ENCODE data around the gene BTF3.
A peak's percentile ranks its signal among the peaks of the same experiment; 100 is the strongest.
"Not testable (repeated sequence)": the region's sequence is repeated elsewhere in the genome, so short reads cannot be mapped to it uniquely, and the experiment has no call there.

BTF3 gene

GRCh38 chr5:73486119-73486899 lies 11.9 kb upstream of the BTF3 start:
- DNase-seq: no peak

- not testable (repeated sequence) for DNase-seq
Observed at GRCh38 chr5:73487257-73487656, 11.0 kb upstream of the BTF3 start.

DNA sequence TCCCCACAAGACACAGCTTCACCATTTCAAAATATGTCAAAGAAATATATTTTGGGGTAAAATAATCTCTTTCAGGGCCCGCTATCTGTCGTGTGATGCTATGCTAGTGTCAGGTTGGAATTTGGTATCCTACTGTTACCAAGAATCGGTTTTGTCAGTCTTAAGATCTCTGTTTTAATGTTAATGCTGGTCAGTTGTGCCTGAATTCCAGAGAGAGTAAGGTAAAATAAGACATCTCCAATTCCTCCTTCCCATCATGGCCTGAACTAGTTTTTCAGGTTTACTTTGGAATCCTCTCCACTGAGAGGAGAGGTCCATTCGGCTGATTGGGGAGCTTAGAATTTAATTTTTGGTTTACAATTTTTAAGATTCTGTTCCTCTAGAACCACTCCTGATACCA lies 10.4 kb upstream of the BTF3 start:
- no peak for DNase-seq

GRCh38 chr5:73488806-73489205 lies 9.4 kb upstream of the BTF3 start:
- DNase-seq: no peak

DNA sequence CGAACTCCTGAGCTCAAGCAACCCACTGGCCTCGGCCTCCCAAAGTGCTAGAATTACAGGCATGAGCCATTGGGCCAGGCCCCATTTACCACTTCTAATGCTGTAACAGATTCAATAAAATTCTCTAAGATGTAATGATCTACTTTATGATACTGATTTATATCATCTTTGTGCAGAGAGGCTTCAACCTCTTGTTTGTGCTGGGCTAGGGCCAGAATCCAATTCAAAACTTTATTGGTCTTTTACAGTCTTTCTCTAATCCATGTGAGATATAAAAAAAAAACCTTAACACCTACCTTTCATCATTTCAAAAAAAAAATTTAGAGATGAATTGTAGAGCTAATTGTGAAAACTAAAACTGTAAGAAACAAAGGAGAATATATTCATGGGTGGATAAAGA lies 8.2 kb upstream of the BTF3 start:
- DNase-seq: no peak

GRCh38 chr5:73491155-73491554 lies 7.1 kb upstream of the BTF3 start:
- no peak for DNase-seq

DNA sequence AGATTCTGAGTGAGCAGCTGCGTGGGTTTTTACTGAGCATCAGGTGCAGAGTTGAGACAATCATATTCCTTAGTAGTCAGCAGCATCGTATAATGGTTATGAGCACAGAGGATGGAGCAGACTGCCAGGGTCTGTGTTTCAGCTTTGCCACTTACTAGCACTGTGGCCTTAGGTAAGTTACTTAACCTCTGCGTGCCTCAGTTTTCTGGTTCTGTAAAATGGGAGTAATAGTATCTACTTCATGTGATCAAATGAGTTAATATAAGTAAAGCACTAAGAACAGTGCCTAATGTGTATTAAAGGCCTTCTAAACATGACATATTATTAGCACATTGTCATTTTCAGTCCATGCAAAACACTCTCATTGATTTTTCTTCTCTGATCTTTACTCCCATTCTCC lies 4.8 kb upstream of the BTF3 start:
- DNase-seq: no peak

DNA sequence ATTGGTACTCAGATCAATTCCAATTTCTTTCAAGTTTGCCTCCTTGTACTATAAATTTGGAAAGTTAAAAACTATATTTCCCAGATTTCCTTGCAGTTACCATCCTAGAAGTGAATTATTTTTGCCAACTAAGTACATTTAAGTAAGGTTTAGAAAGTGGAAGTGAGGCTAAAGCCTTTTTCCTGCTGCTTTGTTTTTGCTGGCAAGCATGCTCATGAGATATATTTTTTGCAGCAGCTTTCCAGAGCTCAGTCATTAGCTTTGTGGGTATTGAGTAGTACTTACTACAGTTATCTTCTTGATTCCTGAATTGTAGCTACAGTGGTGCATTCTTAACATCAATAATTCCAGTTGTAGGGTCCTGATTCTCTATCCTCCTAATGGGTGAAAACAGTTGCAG lies 3.5 kb upstream of the BTF3 start:
- peak; percentile 22 for DNase-seq

GRCh38 chr5:73495772-73496335 lies 2.4 kb upstream of the BTF3 start:
- DNase-seq: no peak

GRCh38 chr5:73496984-73497457 lies 1.2 kb upstream of the BTF3 start:
- peak; percentile 42 for DNase-seq

- DNase-seq: no peak
Observed at GRCh38 chr5:73497497-73498056, 665 bp upstream of the BTF3 start.

DNA sequence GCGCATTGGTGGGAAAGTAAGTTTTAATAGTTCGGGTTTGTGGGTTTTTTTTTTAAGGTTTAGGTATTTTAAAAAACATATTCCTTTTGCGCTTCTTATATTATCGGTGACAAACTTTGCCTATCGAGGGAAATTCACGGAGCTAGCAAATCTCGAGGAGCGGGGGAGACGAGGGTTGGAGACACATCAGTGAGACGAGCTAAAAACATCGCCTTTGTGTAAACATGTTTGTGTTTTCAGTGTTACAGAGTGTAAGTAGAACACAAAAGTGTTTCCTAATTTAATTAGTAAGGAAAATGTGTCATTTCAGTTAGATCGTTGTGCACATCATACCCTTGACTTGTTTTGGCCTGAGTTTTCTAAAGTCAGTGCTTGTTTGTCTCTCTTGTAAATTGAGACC lies 945 bp downstream of the BTF3 start:
- DNase-seq: no peak

DNA sequence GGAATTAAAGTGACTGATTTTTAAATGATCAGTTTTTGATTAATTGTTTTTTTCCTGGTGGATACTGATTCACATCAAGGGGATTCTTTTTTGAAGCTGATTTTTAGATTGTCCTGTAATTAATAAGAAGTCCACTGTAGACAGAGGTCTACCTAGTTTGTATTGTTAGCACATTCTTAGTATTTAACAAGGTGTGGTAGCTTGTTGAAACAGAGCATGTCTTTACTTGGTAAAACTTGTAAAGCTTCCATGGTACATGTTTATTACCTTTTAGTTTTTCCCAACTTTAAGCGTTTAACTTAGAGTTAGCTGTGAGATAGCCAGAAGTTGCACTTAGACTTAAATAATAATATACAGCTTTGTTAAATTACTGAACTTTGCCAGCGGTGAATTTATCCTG lies 1.5 kb downstream of the BTF3 start:
- DNase-seq: no peak

- no peak for DNase-seq
Observed at GRCh38 chr5:73501406-73501805, 3.2 kb downstream of the BTF3 start.

- DNase-seq: no peak
Observed at GRCh38 chr5:73506459-73506955, 8.3 kb downstream of the BTF3 start.

DNA sequence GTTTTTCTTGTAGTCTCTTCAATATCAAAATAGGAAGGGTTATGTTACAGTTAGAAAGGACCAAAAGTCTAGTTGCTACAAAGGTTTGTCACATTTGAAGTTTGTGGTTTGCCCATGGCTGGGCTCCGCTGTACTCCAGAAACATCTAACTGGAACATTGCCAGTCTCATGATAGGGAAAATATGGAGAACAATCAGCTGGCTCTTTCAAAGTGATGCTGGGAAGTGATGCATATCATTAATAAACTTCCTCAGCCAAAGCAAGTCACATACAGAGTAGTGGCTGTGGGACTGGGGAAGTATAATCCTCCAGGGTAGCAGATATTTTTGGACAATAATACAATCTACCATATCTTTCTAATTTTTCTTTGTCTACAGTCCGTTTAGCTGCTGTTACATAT lies 8.8 kb downstream of the BTF3 start:
- DNase-seq: no peak

DNA sequence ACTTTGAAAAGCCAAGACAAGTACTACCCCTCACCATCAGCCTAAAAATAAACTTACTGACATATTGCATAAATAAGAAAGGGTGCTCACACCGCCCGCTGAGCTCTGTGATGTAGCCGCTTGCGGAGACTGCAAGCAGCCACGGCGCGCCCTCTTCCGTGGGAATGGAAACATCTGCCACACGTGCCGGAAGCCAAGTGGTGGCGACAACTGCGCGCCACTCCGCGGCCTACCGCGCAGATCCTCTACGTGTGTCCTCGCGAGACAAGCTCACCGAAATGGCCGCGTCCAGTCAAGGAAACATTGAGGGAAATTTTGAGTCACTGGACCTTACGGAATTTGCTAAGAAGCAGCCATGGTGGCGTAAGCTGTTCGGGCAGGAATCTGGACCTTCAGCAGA lies 10.3 kb downstream of the BTF3 start:
- DNase-seq: not testable (repeated sequence)

DNA sequence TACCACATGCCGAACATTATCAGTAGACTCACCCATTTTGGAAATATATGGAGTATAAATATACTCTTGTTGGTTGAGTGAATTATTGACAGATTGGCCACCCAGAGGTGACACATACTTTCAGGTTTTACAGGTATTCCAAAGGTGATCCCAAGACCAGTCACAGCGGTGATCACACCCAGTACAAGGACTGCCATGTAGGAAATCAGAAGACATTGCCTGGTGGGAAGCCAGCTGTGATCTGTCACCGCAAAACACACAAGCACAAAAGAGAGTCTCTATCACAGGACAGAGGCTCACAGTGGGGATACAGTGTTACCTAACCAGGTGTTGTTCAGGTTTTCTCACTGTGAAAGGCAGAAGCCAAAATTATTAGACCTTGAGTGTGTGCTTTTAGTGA lies 15.8 kb downstream of the BTF3 start:
- DNase-seq: no peak

GRCh38 chr5:73514418-73514817 lies 16.2 kb downstream of the BTF3 start:
- DNase-seq: no peak

DNA sequence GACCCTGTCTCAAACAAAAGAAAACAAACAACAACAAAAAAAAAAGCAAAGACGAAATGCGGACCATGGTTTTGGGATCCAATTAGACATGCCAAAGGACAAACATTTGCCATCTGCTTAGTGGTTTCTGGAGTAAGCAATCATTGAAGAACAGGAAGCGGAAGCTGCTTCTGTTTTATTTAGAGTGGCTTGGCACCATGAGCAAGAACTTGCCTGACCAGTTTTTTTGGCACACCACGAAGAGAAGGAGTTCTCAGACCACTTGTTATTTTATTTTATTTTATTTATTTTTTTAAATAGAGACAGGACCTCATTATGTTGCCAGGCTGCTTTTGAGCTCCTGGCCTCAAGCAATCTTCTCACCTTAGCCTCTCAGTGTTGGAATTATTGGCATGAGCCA lies 17.0 kb downstream of the BTF3 start:
- DNase-seq: no peak

DNA sequence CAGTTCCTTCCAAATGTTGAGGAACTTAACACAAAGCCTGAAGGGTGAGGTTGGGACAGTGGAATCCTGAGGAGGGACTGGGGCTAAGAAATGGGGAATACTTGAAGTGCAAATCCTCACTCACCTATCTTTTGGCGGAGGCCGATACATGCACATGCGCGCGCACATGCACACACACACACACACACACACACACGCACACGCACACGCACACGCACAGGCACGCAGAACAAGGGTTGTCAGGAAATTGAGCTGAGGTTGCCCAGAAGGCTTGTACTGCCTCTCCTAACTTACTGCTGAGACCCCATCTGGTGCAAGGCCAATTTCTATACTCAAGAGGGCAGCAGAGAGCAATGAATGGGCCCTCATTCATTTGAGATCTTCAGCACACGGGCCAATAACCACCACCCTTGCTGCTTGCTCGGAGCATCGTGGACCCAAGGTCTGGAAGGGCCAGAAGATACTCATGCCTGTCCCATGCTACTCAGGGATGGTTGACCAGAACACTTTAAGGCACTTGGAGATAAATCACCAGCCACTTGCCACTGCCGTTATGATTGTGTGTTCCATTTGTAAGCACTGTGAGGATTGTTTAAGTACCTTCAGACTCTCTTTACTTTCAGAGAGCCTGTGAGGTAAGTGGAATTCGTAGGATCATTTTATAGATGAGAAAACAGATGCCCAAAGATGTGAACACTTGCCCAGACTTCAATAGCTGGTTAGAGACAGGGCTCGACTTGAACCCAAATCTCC lies 21.5 kb downstream of the BTF3 start:
- peak; percentile 88 for DNase-seq

DNA sequence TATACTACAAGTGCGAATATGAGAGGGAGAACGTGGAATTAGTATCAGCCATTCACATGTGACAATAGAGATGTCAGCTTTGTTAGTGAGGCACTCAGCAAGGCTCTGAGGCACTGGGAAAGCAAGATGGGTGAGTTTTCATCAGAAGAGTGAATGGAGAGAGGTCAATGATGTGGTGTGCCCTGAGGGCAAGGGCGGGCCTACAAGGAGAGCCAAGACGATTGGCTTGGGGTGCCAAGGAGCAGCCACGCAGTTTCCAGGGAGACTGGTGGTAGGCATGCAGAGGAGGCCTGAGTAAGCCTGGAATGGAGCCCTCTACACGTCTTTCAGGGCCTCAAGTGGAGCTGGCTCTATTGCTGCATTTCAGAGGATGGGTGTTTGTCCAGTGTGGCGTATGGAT lies 24.7 kb downstream of the BTF3 start:
- DNase-seq: no peak

GRCh38 chr5:73523861-73524260 lies 25.6 kb downstream of the BTF3 start:
- no peak for DNase-seq
